Right atrium auricular region (tissue), 2 donors: Measurements from ENCODE around the gene KLF3. TPM values are rescaled to one million over a fixed set of nuclear protein-coding genes. Genes with fewer than 3 reads are reported as not detected.

Experiments used
- DNase-seq: peaks from one replicate; pipeline ENCODE4 v3.0.0-alpha.2; 2019; ENCODE audit warnings: low spot score
- H3K27ac ChIP-seq, 2 donors: fragments of 200-600 bp; sonication (generic); 1 replicate in 1 of 2; 2 replicates in 1 of 2; pipeline ENCODE4 v1.5.1; 2016 to 2019
- H3K27me3 ChIP-seq, 2 donors: fragments of 200-600 bp; sonication (generic); one replicate each; pipeline versions ENCODE4 v1.5.1 to v1.6.0; 2017 to 2019
- H3K36me3 ChIP-seq: fragments of 200-600 bp; sonication (generic); one replicate; pipeline ENCODE4 v1.5.1; 2016
- H3K4me1 ChIP-seq, 2 donors: fragments of 200-600 bp; sonication (generic); one replicate each; pipeline versions ENCODE4 v1.5.1 to v1.6.0; 2017 to 2019
- H3K4me3 ChIP-seq, 2 donors: fragments of 200-600 bp; sonication (generic); 1 replicate in 1 of 2; 2 replicates in 1 of 2; pipeline ENCODE4 v1.5.1; 2017 to 2019; ENCODE audit warnings: mild to moderate bottlenecking in 1 of 2, moderate library complexity in 1 of 2
- H3K9me3 ChIP-seq, 2 donors: fragments of 200-600 bp; sonication (generic); one replicate each; pipeline ENCODE4 v1.5.1; 2019
- total RNA-seq, 2 donors: library from RNA; depleted of rRNA; stranded (reverse); fragments of >200 nt; gene quantifications; one replicate each; pipeline ENCODE4 v1.1.0, GENCODE V29; 2016
- TF ChIP-seq, protein P1 (sequence below), 2 donors: fragments of 200-600 bp; sonication (generic); IDR thresholded peaks; one replicate each; pipeline ENCODE4 v1.5.1; 2019; ENCODE audit warnings: antibody characterized with exemption in 2 of 2

Gene KLF3
- total RNA-seq, 2 donors from 2014 or later, result 22.6 to 28.8 TPM

DNA sequence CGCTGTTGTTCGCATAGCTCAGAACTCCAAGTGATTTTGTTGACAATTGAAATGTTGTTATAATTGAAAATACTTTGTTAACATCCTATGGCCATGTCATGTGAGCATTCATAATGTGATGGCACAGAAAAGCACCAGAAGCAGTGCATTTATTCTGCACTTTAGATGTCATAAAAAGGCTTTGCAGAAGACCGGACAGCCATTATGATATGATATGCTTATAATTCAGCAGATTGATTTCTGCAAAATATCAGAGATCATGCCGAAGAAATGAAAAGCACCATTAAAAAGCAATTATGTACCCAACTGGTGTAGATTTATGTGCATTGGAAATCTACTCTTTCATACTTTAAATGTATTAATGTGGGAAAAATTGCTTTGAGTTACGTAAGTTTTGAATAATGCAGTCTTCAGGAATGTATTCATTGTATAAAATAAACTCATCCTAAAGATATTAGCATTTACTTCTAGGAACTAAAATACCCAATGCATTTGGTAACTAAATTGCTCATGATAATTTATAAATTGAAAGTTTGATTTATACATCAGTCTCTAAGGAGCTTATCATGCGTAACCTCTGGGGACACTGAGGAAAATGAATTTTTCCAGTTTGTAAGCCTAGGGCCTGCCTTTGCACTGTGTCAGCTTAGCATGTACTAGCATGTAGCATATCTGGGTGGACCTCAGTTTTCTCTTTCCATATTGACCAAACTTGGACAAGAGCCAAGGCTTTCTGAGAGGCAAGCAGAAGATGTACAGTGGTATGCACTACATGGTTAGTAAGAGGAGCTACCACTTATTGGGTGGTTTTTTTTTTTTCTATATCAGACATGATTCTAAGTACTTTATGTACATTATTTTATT lies 75.2 kb downstream of the KLF3 start:
- no peaks in the 10 kb centered on the region for H3K36me3 ChIP-seq
- H3K9me3 ChIP-seq, result no peaks in the 10 kb centered on the region
- H3K4me1 ChIP-seq, result no peaks in the 10 kb centered on the region
- no peak overlapping the region for H3K4me3 ChIP-seq
- H3K27me3 ChIP-seq, result no peaks in the 10 kb centered on the region
- no peak overlapping the region for H3K27ac ChIP-seq
- DNase-seq, result no peak
- TF ChIP-seq, protein P1, sequence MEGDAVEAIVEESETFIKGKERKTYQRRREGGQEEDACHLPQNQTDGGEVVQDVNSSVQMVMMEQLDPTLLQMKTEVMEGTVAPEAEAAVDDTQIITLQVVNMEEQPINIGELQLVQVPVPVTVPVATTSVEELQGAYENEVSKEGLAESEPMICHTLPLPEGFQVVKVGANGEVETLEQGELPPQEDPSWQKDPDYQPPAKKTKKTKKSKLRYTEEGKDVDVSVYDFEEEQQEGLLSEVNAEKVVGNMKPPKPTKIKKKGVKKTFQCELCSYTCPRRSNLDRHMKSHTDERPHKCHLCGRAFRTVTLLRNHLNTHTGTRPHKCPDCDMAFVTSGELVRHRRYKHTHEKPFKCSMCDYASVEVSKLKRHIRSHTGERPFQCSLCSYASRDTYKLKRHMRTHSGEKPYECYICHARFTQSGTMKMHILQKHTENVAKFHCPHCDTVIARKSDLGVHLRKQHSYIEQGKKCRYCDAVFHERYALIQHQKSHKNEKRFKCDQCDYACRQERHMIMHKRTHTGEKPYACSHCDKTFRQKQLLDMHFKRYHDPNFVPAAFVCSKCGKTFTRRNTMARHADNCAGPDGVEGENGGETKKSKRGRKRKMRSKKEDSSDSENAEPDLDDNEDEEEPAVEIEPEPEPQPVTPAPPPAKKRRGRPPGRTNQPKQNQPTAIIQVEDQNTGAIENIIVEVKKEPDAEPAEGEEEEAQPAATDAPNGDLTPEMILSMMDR (IDR thresholded peaks at IDR 0.05), result no peak

DNA sequence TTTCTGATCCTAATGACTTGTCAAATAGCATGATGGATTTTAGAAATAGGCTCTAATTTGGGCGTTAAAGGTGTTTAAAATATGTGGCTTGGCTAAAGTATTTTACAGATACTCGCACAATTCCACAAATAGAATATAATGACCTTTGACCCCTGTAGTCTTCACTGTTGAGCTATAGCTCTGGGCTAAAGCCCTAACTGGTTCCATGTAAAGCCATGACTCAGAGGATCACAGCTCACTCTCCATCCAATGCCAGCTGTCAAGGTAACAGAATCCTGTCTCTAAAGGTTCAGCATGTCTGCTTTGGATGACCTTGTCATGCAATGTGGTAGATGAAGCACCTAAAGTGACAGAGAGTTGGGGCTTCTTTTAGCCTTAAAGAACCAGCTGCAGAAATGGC lies 76.3 kb downstream of the KLF3 start:
- no peak for DNase-seq
- no peaks in the 10 kb centered on the region for H3K27me3 ChIP-seq
- H3K4me1 ChIP-seq, result no peaks in the 10 kb centered on the region
- no peak overlapping the region for H3K4me3 ChIP-seq
- TF ChIP-seq, protein P1 (IDR thresholded peaks at IDR 0.05), result no peak
- H3K9me3 ChIP-seq, result no peaks in the 10 kb centered on the region
- H3K36me3 ChIP-seq, result no peaks in the 10 kb centered on the region
- no peak overlapping the region for H3K27ac ChIP-seq

DNA sequence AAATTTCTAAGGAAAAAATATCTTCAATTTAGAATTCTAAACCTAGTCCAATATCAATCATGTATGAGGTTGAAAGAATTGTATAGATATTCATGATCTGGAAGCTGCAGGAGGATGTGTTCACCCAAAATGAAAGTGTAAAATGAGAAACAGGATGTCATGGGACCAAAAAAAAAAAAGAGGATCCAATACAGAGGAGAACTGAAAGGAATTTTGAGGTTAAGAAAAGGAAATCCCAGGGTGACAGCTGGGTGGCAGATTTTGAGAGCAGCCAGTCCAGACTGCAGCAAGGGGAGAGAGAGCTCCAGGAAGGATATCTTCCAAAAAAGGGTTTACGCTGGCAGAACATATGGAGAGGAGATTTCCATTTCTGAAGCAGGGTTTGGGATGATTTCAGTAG lies 79.9 kb downstream of the KLF3 start:
- DNase-seq, result no peak
- H3K4me1 ChIP-seq, result no peaks in the 10 kb centered on the region
- no peaks in the 10 kb centered on the region for H3K9me3 ChIP-seq
- H3K36me3 ChIP-seq, result no peaks in the 10 kb centered on the region
- H3K27ac ChIP-seq, result no peak overlapping the region
- no peak overlapping the region for H3K4me3 ChIP-seq
- no peaks in the 10 kb centered on the region for H3K27me3 ChIP-seq
- TF ChIP-seq, protein P1 (IDR thresholded peaks at IDR 0.05), result no peak

DNA sequence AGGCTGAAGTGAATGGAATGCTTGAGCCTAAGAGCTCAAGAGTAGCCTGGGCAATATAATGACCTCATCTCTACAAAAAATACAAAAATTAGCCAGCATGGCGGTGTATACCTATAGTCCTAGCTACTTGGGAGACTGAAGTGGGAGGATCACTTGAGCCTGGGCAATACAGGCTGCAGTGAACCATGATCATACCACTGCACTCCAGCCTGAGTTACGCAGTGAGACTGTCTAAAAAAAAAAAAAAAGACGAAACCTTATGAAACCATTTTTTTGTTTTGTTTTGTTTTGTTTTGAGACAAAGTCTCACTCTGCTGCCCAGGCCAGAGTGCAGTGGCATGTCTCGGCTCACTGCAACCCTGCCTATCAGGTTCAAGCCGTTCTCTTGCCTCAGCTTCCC lies 81.9 kb downstream of the KLF3 start:
- Histone ChIP-seq H3K36me3 (no peaks in the 10 kb centered on the region), H3K4me3 (no peak overlapping the region), H3K27ac (no peak overlapping the region), H3K9me3 (no peaks in the 10 kb centered on the region), H3K27me3 (no peaks in the 10 kb centered on the region), H3K4me1 (no peaks in the 10 kb centered on the region)
- no peak for DNase-seq
- TF ChIP-seq, protein P1 (IDR thresholded peaks at IDR 0.05), result no peak

DNA sequence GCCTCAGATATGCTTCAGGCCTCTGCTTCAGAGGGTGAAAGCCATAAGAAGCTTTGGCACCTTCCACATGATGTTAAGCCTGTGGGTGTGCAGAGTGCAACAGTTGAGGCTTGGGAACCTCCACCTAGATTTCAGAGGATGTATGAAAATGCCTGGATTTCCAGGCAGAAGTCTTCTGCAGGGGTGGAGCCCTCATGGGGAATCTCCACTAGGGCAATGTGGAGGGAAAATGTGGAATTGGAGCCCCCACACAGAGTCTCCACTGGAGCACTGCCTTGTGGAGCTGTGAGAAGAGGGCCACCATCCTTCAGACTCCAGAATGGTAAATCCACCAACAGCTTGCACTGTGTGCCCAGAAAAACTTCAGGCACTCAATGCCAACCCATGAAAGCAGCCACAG lies 83.6 kb downstream of the KLF3 start:
- TF ChIP-seq, protein P1 (IDR thresholded peaks at IDR 0.05), result no peak
- no peaks in the 10 kb centered on the region for H3K27me3 ChIP-seq
- no peak overlapping the region for H3K27ac ChIP-seq

DNA sequence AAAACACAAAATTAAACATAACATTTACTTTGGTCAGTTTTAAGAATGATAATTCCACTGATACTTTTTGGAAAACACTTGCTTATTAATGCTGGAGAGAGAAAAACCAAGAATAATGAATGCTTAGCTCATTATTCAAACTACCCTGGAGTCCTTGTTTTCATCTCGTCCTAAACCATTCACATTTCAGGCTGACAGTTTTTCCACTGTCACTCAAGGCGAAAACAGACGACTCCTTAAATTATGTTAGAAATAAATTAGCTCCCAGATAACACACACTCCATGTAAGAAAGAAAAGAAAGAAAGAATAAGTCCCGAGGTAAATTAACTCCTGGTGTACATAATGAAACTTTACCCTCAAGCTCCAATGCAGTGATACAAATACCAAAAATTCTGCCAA lies 85.3 kb downstream of the KLF3 start:
- no peaks in the 10 kb centered on the region for H3K27me3 ChIP-seq
- no peak for DNase-seq
- H3K4me3 ChIP-seq, result no peak overlapping the region
- no peak overlapping the region for H3K27ac ChIP-seq
- H3K36me3 ChIP-seq, result no peaks in the 10 kb centered on the region
- no peaks in the 10 kb centered on the region for H3K9me3 ChIP-seq
- TF ChIP-seq, protein P1 (IDR thresholded peaks at IDR 0.05), result no peak
- H3K4me1 ChIP-seq, result peaks cover 0 to 6% of the 10 kb centered on the region in 2 donors

More for the DNA sequence above, 83.6 kb downstream of the KLF3 start:
- no peaks in the 10 kb centered on the region for H3K9me3 ChIP-seq
- no peak overlapping the region for H3K4me3 ChIP-seq
- no peaks in the 10 kb centered on the region for H3K36me3 ChIP-seq
- no peaks in the 10 kb centered on the region for H3K4me1 ChIP-seq
- no peak for DNase-seq
